ENCODE measurements around the gene GGA2. TPM values are rescaled to one million over a fixed set of nuclear protein-coding genes. Genes with fewer than 3 reads are reported as not detected.
"Not testable (repeated sequence)": the region's sequence is repeated elsewhere in the genome, so short reads cannot be mapped to it uniquely, and the experiment has no call there.

Gene GGA2
- total RNA-seq, 1 donor from 2014 or later, result 40.4 TPM

DNA sequence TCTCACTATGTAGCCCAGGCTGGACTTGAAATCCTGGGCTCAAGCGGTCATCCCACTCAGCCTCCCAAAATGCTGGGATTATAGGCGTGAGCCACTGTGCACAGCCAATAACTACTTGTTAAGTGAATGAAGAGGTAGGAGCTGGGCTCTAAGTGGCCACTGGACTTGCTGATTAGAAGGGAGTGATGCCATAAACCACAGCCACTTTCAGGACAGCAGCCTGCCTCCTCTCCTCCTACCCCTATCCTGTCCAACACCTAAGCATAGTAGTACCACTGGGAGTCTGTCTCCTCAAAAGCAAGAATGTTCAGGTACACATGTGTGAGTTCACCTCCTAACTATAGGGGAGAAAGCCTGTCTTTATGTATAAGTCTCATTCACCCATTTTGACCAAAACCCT is 45.1 kb downstream of the GGA2 start:
- Mint-ChIP-seq H3K4me1 (ENCODE audit: low read depth) (peaks cover 7% of the 10 kb centered on the region), H3K9me3 (ENCODE audit: low read depth) (no peaks in the 10 kb centered on the region)
- TF ChIP-seq, protein P1, sequence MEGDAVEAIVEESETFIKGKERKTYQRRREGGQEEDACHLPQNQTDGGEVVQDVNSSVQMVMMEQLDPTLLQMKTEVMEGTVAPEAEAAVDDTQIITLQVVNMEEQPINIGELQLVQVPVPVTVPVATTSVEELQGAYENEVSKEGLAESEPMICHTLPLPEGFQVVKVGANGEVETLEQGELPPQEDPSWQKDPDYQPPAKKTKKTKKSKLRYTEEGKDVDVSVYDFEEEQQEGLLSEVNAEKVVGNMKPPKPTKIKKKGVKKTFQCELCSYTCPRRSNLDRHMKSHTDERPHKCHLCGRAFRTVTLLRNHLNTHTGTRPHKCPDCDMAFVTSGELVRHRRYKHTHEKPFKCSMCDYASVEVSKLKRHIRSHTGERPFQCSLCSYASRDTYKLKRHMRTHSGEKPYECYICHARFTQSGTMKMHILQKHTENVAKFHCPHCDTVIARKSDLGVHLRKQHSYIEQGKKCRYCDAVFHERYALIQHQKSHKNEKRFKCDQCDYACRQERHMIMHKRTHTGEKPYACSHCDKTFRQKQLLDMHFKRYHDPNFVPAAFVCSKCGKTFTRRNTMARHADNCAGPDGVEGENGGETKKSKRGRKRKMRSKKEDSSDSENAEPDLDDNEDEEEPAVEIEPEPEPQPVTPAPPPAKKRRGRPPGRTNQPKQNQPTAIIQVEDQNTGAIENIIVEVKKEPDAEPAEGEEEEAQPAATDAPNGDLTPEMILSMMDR (IDR thresholded peaks at IDR 0.05), result no peak

DNA sequence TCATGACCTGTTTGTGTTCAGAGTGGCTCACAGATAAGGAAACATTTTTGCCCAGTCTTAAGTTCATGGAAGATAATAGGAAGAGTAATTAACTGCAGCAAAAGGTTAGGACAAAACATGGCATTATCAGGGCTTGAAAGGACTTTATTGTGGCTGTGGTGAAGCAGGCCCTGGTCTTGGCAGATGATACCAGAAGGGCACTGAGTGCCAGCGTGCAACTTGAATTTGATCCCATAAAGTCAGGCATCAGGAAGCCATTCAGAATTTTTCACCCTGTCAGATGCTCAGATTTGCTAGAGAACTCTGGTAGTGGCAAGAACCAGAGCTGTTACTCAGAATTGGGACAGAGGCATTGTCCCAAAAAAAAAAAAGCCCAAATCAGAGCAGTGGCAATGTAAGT is 46.1 kb downstream of the GGA2 start:
- no peak overlapping the region for H3K4me3 Mint-ChIP-seq (ENCODE audit: unreplicated experiment)
- no peak for DNase-seq (ENCODE audit: low spot score)
- H3K9me3 Mint-ChIP-seq (ENCODE audit: low read depth), result no peaks in the 10 kb centered on the region
- TF ChIP-seq, protein P1 (IDR thresholded peaks at IDR 0.05), result no peak
- H3K27ac Mint-ChIP-seq (ENCODE audit: unreplicated experiment), result no peak overlapping the region
- H3K4me1 Mint-ChIP-seq (ENCODE audit: low read depth), result peaks cover 7% of the 10 kb centered on the region
- peaks cover 20% of the 10 kb centered on the region for H3K36me3 Mint-ChIP-seq (ENCODE audit: low read depth)
- no peaks in the 10 kb centered on the region for H3K27me3 Mint-ChIP-seq (ENCODE audit: low read depth)

More for the DNA sequence above, 45.1 kb downstream of the GGA2 start:
- Mint-ChIP-seq H3K27me3 (ENCODE audit: low read depth) (no peaks in the 10 kb centered on the region), H3K27ac (ENCODE audit: unreplicated experiment) (no peak overlapping the region), H3K36me3 (ENCODE audit: low read depth) (peaks cover 26% of the 10 kb centered on the region), H3K4me3 (ENCODE audit: unreplicated experiment) (no peak overlapping the region)
- DNase-seq (ENCODE audit: low spot score), result no peak

DNA sequence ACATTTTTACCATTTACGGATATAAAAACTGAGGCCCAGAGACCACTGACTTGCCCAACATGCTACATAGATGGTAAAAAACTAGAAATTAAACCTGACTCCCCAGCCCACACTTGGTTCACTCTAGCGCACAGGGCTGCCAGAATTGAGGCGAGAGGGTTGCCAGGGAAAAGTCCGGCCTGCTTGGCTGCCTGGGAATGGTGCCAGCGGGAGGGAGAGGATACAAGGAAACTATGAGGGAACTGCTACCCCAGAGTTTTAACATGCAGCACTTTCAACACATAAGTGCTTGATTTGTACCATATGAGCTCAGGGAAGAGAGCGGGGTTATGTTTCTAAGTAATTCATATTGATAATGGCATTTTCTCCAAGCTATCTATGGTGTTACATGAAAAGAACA is 47.3 kb downstream of the GGA2 start:
- peaks cover 13% of the 10 kb centered on the region for H3K36me3 Mint-ChIP-seq (ENCODE audit: low read depth)
- H3K27me3 Mint-ChIP-seq (ENCODE audit: low read depth); H3K27ac Mint-ChIP-seq (ENCODE audit: unreplicated experiment); DNase-seq (ENCODE audit: low spot score); H3K4me1 Mint-ChIP-seq (ENCODE audit: low read depth); H3K9me3 Mint-ChIP-seq (ENCODE audit: low read depth); H3K4me3 Mint-ChIP-seq (ENCODE audit: unreplicated experiment): not testable (repeated sequence)

DNA sequence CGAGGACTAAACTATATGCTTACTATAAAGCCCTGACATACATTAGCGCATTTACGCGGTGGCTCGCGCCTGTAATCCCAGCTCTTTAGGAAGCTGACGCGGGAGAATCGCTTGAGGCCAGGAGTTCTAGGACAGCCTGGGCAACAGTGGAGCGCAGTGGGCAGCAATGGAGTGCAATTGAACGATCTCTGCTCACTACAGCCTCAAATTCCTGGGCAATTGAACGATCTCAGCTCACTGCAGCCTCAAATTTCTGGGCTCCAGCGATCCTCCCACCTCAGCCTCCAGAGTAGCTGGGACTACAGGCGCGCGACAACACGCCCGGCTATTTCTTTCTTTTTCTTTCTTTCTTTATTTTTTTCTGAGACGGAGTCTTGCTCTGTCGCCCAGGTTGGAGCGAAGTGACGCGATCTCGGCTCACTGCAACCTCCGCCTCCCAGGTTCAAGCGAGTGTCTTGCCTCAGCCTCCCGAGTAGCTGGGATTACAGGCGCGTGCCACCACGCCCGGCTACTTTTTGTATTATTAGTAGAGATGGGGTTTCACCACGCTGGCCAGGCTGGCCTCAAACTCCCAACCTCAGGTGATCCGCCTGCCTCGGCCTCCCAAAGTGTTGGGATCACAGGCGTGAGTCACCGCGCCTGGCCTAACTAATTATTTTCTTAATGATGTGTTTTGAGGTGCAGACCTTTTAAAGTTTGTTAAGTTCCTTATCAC is 56.8 kb downstream of the GGA2 start:
- Mint-ChIP-seq H3K4me1 (ENCODE audit: low read depth) (peaks cover 34% of the 10 kb centered on the region), H3K27me3 (ENCODE audit: low read depth) (no peaks in the 10 kb centered on the region), H3K4me3 (ENCODE audit: unreplicated experiment) (peak overlapping the region; percentile 98), H3K36me3 (ENCODE audit: low read depth) (peaks cover 2% of the 10 kb centered on the region), H3K27ac (ENCODE audit: unreplicated experiment) (peak overlapping the region; percentile 87), H3K9me3 (ENCODE audit: low read depth) (no peaks in the 10 kb centered on the region)
- TF ChIP-seq, protein P1 (IDR thresholded peaks at IDR 0.05), result no peak
- DNase-seq (ENCODE audit: low spot score), result peak; percentile 57

DNA sequence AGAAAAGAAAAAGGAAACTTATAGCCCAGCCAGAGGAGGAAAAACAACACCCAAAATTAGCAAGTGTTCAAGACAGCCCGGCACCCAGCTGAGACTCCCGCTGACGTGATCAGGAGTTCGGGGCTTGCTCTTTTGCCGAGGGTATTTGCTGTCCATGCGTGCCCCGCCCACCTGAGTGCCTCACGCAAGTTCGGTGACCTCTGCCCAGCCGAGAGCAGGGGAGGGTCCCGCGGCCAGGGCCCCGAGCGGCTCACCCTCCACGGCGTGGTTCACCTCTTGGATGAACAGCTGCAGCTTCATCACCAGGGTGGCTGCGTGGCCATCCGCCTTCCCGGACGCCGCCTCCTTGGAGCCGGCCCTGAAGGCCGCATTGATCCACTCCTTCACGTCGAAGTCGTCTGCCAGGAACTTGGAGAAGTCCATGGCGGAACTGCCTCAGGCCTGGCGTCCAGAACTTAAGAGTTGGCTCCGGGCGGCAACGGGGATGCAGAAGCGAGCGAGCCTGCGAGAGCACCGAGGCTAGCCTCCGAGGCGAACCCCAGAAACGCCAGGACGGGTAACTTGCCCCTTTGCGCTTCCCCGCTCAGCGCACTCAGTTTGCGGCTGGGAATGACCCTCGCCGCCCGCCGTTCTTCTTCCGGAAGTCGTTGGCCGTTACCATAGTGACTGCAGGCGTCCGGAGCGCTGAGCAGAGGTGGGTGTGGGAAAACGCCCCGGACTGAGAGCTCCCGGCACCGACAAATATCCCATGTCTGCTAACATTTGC is 57.5 kb downstream of the GGA2 start, which contains the start of gene COG7:
COG7 (minus strand) TSS at position 618 of the 766 bp plus-strand sequence; CDS start at position 423, 195 bp downstream.
- peak within 1 kb of the TSS; percentile 87 for H3K27ac Mint-ChIP-seq (ENCODE audit: unreplicated experiment)
- peak within 1 kb of the TSS; percentile 98 for H3K4me3 Mint-ChIP-seq (ENCODE audit: unreplicated experiment)
- peak; percentile 96 for DNase-seq (ENCODE audit: low spot score)
- H3K4me1 Mint-ChIP-seq (ENCODE audit: low read depth), result peaks cover 38% of the 10 kb centered on the region
- TF ChIP-seq, protein P1 (IDR thresholded peaks at IDR 0.05), result no peak
- no peaks in the 10 kb centered on the region for H3K9me3 Mint-ChIP-seq (ENCODE audit: low read depth)
- no peaks in the 10 kb centered on the region for H3K27me3 Mint-ChIP-seq (ENCODE audit: low read depth)
- H3K36me3 Mint-ChIP-seq (ENCODE audit: low read depth), result peaks cover 2% of the 10 kb centered on the region
